ENCODE measurements around the gene NOG.

NOG gene

GRCh38 chr17:56593646-56594319 lies at the start of gene NOG:
TSS of gene NOG (plus strand) at chr17:56593699. CDS start at chr17:56594224, 525 bp downstream.
- DNase-seq (ENCODE audit: low read depth) = no peak

GRCh38 chr17:56545106-56545505 lies 48.4 kb upstream of the NOG start:
- DNase-seq (ENCODE audit: low read depth) = no peak

GRCh38 chr17:56545930-56546329 lies 47.6 kb upstream of the NOG start:
- DNase-seq (ENCODE audit: low read depth) = no peak

- no peak for DNase-seq (ENCODE audit: low read depth)
Observed at GRCh38 chr17:56548661-56549060, 44.8 kb upstream of the NOG start.

GRCh38 chr17:56549501-56549900 lies 44.0 kb upstream of the NOG start:
- no peak for DNase-seq (ENCODE audit: low read depth)

GRCh38 chr17:56557682-56558081 lies 35.8 kb upstream of the NOG start:
- DNase-seq (ENCODE audit: low read depth) = no peak

GRCh38 chr17:56558088-56558487 lies 35.4 kb upstream of the NOG start:
- no peak for DNase-seq (ENCODE audit: low read depth)

- no peak for DNase-seq (ENCODE audit: low read depth)
Observed at GRCh38 chr17:56570199-56570598, 23.3 kb upstream of the NOG start.

- DNase-seq (ENCODE audit: low read depth) = no peak
Observed at GRCh38 chr17:56571456-56571855, 22.0 kb upstream of the NOG start.

GRCh38 chr17:56577190-56577842 lies 16.2 kb upstream of the NOG start:
- DNase-seq (ENCODE audit: low read depth) = no peak

- no peak for DNase-seq (ENCODE audit: low read depth)
Observed at GRCh38 chr17:56577843-56578204, 15.7 kb upstream of the NOG start.

- DNase-seq (ENCODE audit: low read depth) = no peak
Observed at GRCh38 chr17:56581635-56582627, 11.6 kb upstream of the NOG start.

GRCh38 chr17:56583772-56584171 lies 9.7 kb upstream of the NOG start:
- no peak for DNase-seq (ENCODE audit: low read depth)

GRCh38 chr17:56587298-56587697 lies 6.2 kb upstream of the NOG start:
- DNase-seq (ENCODE audit: low read depth) = no peak

- DNase-seq (ENCODE audit: low read depth) = peak; percentile 12
Observed at GRCh38 chr17:56592487-56593085, 913 bp upstream of the NOG start.

GRCh38 chr17:56593086-56593645 lies 333 bp upstream of the NOG start:
- DNase-seq (ENCODE audit: low read depth) = peak; percentile 42

- DNase-seq (ENCODE audit: low read depth) = no peak
Observed at GRCh38 chr17:56594320-56595107, 1.0 kb downstream of the NOG start.

- DNase-seq (ENCODE audit: low read depth) = no peak
Observed at GRCh38 chr17:56595108-56595418, 1.6 kb downstream of the NOG start.

- DNase-seq (ENCODE audit: low read depth) = no peak
Observed at GRCh38 chr17:56595831-56596690, 2.6 kb downstream of the NOG start.

Data from fibroblast of the conjunctiva (primary cell).